HepG2 (cell line): Measurements from ENCODE around the gene THSD4. TPM values are rescaled to one million over a fixed set of nuclear protein-coding genes. Genes with fewer than 3 reads are reported as not detected.

ENCODE experiments used
- ATAC-seq: fragments of 200-7000 bp; cut with Tn5 transposase; 3 replicates; pipeline ENCODE4 v1.9.1; 2020; ENCODE audit warnings: mild to moderate bottlenecking, moderate library complexity
- BruUV-seq: library from RNA; stranded (reverse); fragments of 400-500 nt; replicated peaks from 2 replicates; lab custom pipeline; 2021; lab: Mats Ljungman, UMichigan
- CTCF ChIA-PET: fragments of 300-600 bp; formaldehyde crosslinking; extraction: SDS; loops from one replicate; lab custom pipeline; 2021; ENCODE audit warnings: low total read pairs, inconsistent platforms, low intra/inter-chr PET ratio; lab: Yijun Ruan, JAX
- POLR2A ChIA-PET: fragments of 350-600 bp; sonication (Branson Sonifier 250); formaldehyde crosslinking; loops from one replicate; lab custom pipeline; 2020; ENCODE audit warnings: antibody characterized with exemption, inconsistent platforms; lab: Yijun Ruan, JAX
- DNase-seq: peaks from one replicate; pipeline ENCODE4 v3.0.0-alpha.2; 2015; ENCODE audit warnings: low spot score
- FAIRE-seq: peaks from 3 replicates; lab custom pipeline; 2011; peaks lifted over from hg19 to GRCh38; lab: Jason Lieb, UNC
- H2AFZ ChIP-seq: one replicate; pipeline ENCODE4 v1.6.1; 2011; ENCODE audit warnings: low read length, inconsistent platforms
- H3K27ac ChIP-seq: fragments of 300-600 bp; 3 replicates; pipeline ENCODE4 v1.8.0; 2011; ENCODE audit warnings: mixed run types, mild to moderate bottlenecking, mixed read lengths, low read length, inconsistent platforms; ENCODE audit not compliant: insufficient read depth; ENCODE audit errors: extremely low read length
- H3K27me3 ChIP-seq, 2 experiments: fragments of 200-600 bp in 1 of 2; 2 replicates in 1 of 2; 3 replicates in 1 of 2; pipeline versions ENCODE4 v1.6.0 to v1.8.0; 2011; ENCODE audit warnings: low read length in 2 of 2, mild to moderate bottlenecking in 2 of 2, moderate library complexity in 2 of 2, inconsistent platforms in 1 of 2; ENCODE audit not compliant: insufficient read depth in 2 of 2, control insufficient read depth in 1 of 2
- H3K36me3 ChIP-seq, 2 experiments: fragments of 200-600 bp in 1 of 2; replicated peaks in 1 of 2; 2 replicates in 1 of 2; 3 replicates in 1 of 2; pipeline versions ENCODE4 v1.5.1 to v1.8.0; 2011; ENCODE audit warnings: low read length in 2 of 2, inconsistent platforms in 1 of 2; ENCODE audit not compliant: insufficient read depth in 2 of 2, control insufficient read depth in 1 of 2
- H3K4me1 ChIP-seq: 2 replicates; pipeline ENCODE4 v1.5.1; 2012; ENCODE audit warnings: low read length, inconsistent platforms; ENCODE audit not compliant: insufficient read depth
- H3K4me2 ChIP-seq: 2 replicates; pipeline ENCODE4 v1.6.0; 2011; ENCODE audit warnings: low read depth, low read length, inconsistent platforms
- H3K4me3 ChIP-seq, 3 experiments: fragments of 200-600 bp in 1 of 3; sonication (generic), shearing (Covaris generic) in 1 of 3; replicated peaks in 1 of 3; 2 replicates each; pipeline ENCODE4 v1.5.1; 2011 to 2016; ENCODE audit warnings: low read length in 3 of 3, inconsistent platforms in 2 of 3, low read depth in 2 of 3, mild to moderate bottlenecking in 2 of 3, control low read depth in 1 of 3, mixed read lengths in 1 of 3; ENCODE audit not compliant: insufficient read depth in 1 of 3
- H3K79me2 ChIP-seq: one replicate; pipeline ENCODE4 v1.6.1; 2011; ENCODE audit warnings: low read length, inconsistent platforms; ENCODE audit not compliant: insufficient read depth
- H3K9ac ChIP-seq: 2 replicates; pipeline ENCODE4 v1.6.0; 2011; ENCODE audit warnings: mild to moderate bottlenecking, low read depth, low read length, inconsistent platforms; ENCODE audit not compliant: insufficient read depth
- H3K9me3 ChIP-seq: 2 replicates; pipeline ENCODE4 v1.5.1; 2012; ENCODE audit warnings: mild to moderate bottlenecking, low read length
- H4K20me1 ChIP-seq: 2 replicates; pipeline ENCODE4 v1.6.0; 2011; ENCODE audit warnings: inconsistent platforms, mild to moderate bottlenecking, low read length, moderate library complexity; ENCODE audit not compliant: insufficient read depth
- CHD2 ChIP-seq: IDR thresholded peaks from 2 replicates; pipeline ENCODE4 v1.6.1; 2011; ENCODE audit warnings: low read depth, low read length, improper control_type of control experiment
- FOXC1 ChIP-seq: sonication (generic); formaldehyde crosslinking; IDR thresholded peaks from 2 replicates; pipeline ENCODE4 v1.8.0; 2022; ENCODE audit warnings: mild to moderate bottlenecking, missing genetic modification reagents, borderline replicate concordance
- GFI1 ChIP-seq: sonication (generic); formaldehyde crosslinking; IDR thresholded peaks from 2 replicates; pipeline ENCODE4 v1.5.0; 2020; ENCODE audit warnings: missing genetic modification reagents, mild to moderate bottlenecking, borderline replicate concordance
- HNRNPH1 ChIP-seq: fragments of 200-400 bp; formaldehyde crosslinking; optimal IDR thresholded peaks from 2 replicates; pipeline ENCODE3; 2017; ENCODE audit warnings: mild to moderate bottlenecking, low read depth, low read length
- HNRNPK ChIP-seq: fragments of 200-400 bp; formaldehyde crosslinking; IDR thresholded peaks from 2 replicates; pipeline ENCODE4 v1.6.1; 2018; ENCODE audit warnings: low read length, low read depth, moderate library complexity, mild to moderate bottlenecking; ENCODE audit not compliant: poor library complexity, severe bottlenecking
- NFE2L2 ChIP-seq: fragments of 150-350 bp; IDR thresholded peaks from 2 replicates; pipeline ENCODE4 v1.6.1; 2014; ENCODE audit warnings: low read length
- NFYB ChIP-seq: sonication (generic); formaldehyde crosslinking; IDR thresholded peaks from 2 replicates; pipeline ENCODE4 v1.4.0; 2020; ENCODE audit warnings: missing genetic modification reagents
- PBX2 ChIP-seq: IDR thresholded peaks from 2 replicates; pipeline ENCODE4 v1.6.1; 2016; ENCODE audit warnings: control low read depth
- PCBP1 ChIP-seq: fragments of 200-400 bp; formaldehyde crosslinking; IDR thresholded peaks from 2 replicates; pipeline ENCODE4 v1.6.1; 2017; ENCODE audit warnings: mild to moderate bottlenecking, low read depth, low read length, borderline replicate concordance
- SKI ChIP-seq: fragments of 450-650 bp; IDR thresholded peaks from one replicate; pipeline ENCODE4 v1.6.1; 2018; ENCODE audit warnings: mild to moderate bottlenecking; ENCODE audit not compliant: partially characterized antibody
- TFDP1 ChIP-seq: IDR thresholded peaks from 2 replicates; pipeline ENCODE4 v1.6.1; 2016; ENCODE audit warnings: missing compliant biosample characterization, missing genetic modification reagents, borderline replicate concordance
- ZNF687 ChIP-seq: sonication (generic); formaldehyde crosslinking; IDR thresholded peaks from 2 replicates; pipeline ENCODE4 v1.5.1; 2020; ENCODE audit warnings: mild to moderate bottlenecking, missing genetic modification reagents, moderate library complexity
- WGBS: methylation state at CpG from one replicate; pipeline ENCODE4 v1.1.6; 2017; ENCODE audit warnings: low lambda C conversion rate; 5-methylcytosine and 5-hydroxymethylcytosine counted together
- in situ Hi-C: cut with HindIII; loops from 2 replicates; pipeline ENCODE4 v1.10.0; 2017; ENCODE audit warnings: low pct_unique_long_range_greater_than_20kb; ENCODE audit not compliant: extremely low pct_ligation_motif_present
- intact Hi-C: fragments of 100-400 bp; cut with micrococcal nuclease; formaldehyde crosslinking; loops from one replicate; pipeline ENCODE4 v1.10.0; 2022; ENCODE audit not compliant: unreplicated experiment
- polyA plus RNA-seq, 8 experiments: library from polyadenylated mRNA; depleted of rRNA in 3 of 8; stranded (reverse) in 7 of 8; unstranded in 1 of 8; fragments of >200 nt; fragmentation: Illumina TruSeq in 4 of 8; extraction: Trizol in 4 of 8; gene quantifications; 2 replicates each; pipeline versions ENCODE4 v1.2.1 to v1.2.3, GENCODE V29; 2011 to 2016; ENCODE audit warnings: low read depth in 4 of 8, missing spikeins in 1 of 8, mixed read lengths in 1 of 8; ENCODE audit not compliant: insufficient read depth in 1 of 8
- total RNA-seq, 5 experiments: library from RNA; depleted of rRNA; stranded (reverse); fragments of >200 nt; fragmentation: Illumina TruSeq; extraction: Trizol; gene quantifications; 2 replicates each; pipeline ENCODE4 v1.2.3, GENCODE V29; 2016; ENCODE audit warnings: low read depth in 1 of 5

THSD4 gene
- total and polyA plus RNA-seq, 2 of the 13 experiments (the other 11 are each of a cell fraction or from before 2014, with no cell fraction given): 0.07 to 0.21 TPM

GRCh38 chr15:71422530-71423259 is 307.4 kb downstream of the THSD4 start:
- H3K27ac ChIP-seq: no peak overlapping the region
- CTCF ChIA-PET: no interaction called here
- H3K4me1 ChIP-seq: no peaks in the 10 kb centered on the region
- no peak for ATAC-seq
- H3K36me3 ChIP-seq: no peaks in the 10 kb centered on the region
- in situ Hi-C loops (no loop called here), intact Hi-C loops (no loop called here)
- POLR2A ChIA-PET: no interaction called here
- DNase-seq: no peak
- H3K9ac ChIP-seq: no peak overlapping the region
- H3K4me3 ChIP-seq: no peak overlapping the region
- BruUV-seq: no TSS peak
- H3K9me3 ChIP-seq: no peaks in the 10 kb centered on the region
- H3K79me2 ChIP-seq: no peaks in the 10 kb centered on the region
- FAIRE-seq: no peak
- 13% methylated on average over 1 of the region's 5 CpGs for WGBS
- no peak overlapping the region for H2AFZ ChIP-seq
- TF ChIP-seq FOXC1 (CRISPR knock-in tag) (no peak), NFE2L2 (no peak), HNRNPH1 (no peak), SKI (no peak), HNRNPK (no peak)
- no peaks in the 10 kb centered on the region for H4K20me1 ChIP-seq
- no peak overlapping the region for H3K4me2 ChIP-seq
- H3K27me3 ChIP-seq: no peaks in the 10 kb centered on the region

GRCh38 chr15:71424765-71425164 is 309.5 kb downstream of the THSD4 start:
- H3K27ac ChIP-seq: no peak overlapping the region
- BruUV-seq: no TSS peak
- H3K27me3 ChIP-seq: no peaks in the 10 kb centered on the region
- DNase-seq (no peak), ATAC-seq (no peak), FAIRE-seq (no peak)
- H3K4me2 ChIP-seq: no peak overlapping the region
- WGBS: 0% methylated on average over 2 of the region's 2 CpGs
- CTCF ChIA-PET: no interaction called here
- in situ Hi-C loops: no loop called here
- no peak overlapping the region for H3K4me3 ChIP-seq
- no peaks in the 10 kb centered on the region for H3K9me3 ChIP-seq
- H4K20me1 ChIP-seq: no peaks in the 10 kb centered on the region
- no peak overlapping the region for H2AFZ ChIP-seq
- no peaks in the 10 kb centered on the region for H3K36me3 ChIP-seq
- H3K9ac ChIP-seq: no peak overlapping the region
- POLR2A ChIA-PET: no interaction called here
- no peaks in the 10 kb centered on the region for H3K4me1 ChIP-seq
- intact Hi-C loops: no loop called here
- H3K79me2 ChIP-seq: no peaks in the 10 kb centered on the region
- TF ChIP-seq ZNF687 (CRISPR knock-in tag) (no peak), CHD2 (no peak), GFI1 (CRISPR knock-in tag) (no peak), PCBP1 (no peak), NFYB (CRISPR knock-in tag) (no peak), PBX2 (CRISPR knock-in tag) (no peak), TFDP1 (no peak)
